Measurements from ENCODE around the gene CORO2A.

DNA sequence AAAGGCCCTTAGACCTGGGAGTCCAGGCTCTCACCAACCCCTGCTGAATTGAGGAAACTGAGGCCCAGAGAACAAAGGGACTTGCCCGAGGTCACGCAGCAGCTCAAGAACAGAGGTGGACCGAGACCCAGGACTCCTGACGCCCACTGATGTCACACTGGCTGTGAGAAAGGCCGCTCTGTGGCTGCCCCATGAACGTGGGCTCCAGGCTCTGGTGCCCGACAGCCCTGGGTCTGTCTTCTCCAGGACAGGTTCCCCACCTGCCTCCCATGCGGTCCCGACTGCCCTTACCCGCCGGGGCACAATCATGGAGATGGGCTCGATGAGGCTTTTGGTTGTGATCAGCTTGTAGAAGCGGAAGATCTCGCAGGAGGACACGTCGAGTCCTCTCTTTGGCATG lies 64.1 kb downstream of the CORO2A start:
- TF ChIP-seq, protein P1, sequence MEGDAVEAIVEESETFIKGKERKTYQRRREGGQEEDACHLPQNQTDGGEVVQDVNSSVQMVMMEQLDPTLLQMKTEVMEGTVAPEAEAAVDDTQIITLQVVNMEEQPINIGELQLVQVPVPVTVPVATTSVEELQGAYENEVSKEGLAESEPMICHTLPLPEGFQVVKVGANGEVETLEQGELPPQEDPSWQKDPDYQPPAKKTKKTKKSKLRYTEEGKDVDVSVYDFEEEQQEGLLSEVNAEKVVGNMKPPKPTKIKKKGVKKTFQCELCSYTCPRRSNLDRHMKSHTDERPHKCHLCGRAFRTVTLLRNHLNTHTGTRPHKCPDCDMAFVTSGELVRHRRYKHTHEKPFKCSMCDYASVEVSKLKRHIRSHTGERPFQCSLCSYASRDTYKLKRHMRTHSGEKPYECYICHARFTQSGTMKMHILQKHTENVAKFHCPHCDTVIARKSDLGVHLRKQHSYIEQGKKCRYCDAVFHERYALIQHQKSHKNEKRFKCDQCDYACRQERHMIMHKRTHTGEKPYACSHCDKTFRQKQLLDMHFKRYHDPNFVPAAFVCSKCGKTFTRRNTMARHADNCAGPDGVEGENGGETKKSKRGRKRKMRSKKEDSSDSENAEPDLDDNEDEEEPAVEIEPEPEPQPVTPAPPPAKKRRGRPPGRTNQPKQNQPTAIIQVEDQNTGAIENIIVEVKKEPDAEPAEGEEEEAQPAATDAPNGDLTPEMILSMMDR (IDR thresholded peaks at IDR 0.05), result no peak
- TF ChIP-seq POLR2A (IDR thresholded peaks at IDR 0.05), result no peak

Data from heart left ventricle (tissue), 13 donors.